Activated naive CD4-positive, alpha-beta T cell treated with anti-CD3 and anti-CD28 coated beads, Interleukin-2, amount 50 U/mL, for 72 hours (primary cell): ENCODE data around the gene MARCHF6. TPM values are rescaled to one million over a fixed set of nuclear protein-coding genes. Genes with fewer than 3 reads are reported as not detected.
"Not testable (repeated sequence)": the region's sequence is repeated elsewhere in the genome, so short reads cannot be mapped to it uniquely, and the experiment has no call there.

Experiments
- ATAC-seq, 2 donors: fragments of 150-1000 bp; cut with Tn5 transposase; 2 replicates each; pipeline ENCODE4 v1.10.0; 2021; ENCODE audit warnings: mild to moderate bottlenecking in 2 of 2, moderate library complexity in 2 of 2
- DNase-seq, 2 donors: peaks; one replicate each; pipeline ENCODE4 v3.0.0; 2021 to 2022; ENCODE audit warnings: low spot score in 2 of 2
- H3K27ac Mint-ChIP-seq, 2 donors: one replicate each; pipeline ENCODE4 v1.8.0; 2022; ENCODE audit warnings: mild to moderate bottlenecking in 2 of 2, mixed read lengths in 2 of 2
- H3K36me3 Mint-ChIP-seq, 2 donors: one replicate each; pipeline ENCODE4 v1.8.0; 2022; ENCODE audit warnings: mixed read lengths in 2 of 2
- H3K9me3 Mint-ChIP-seq, 2 donors: one replicate each; pipeline ENCODE4 v1.8.0; 2022; ENCODE audit warnings: mixed read lengths in 2 of 2
- total RNA-seq, 2 donors: library from RNA; stranded (reverse); gene quantifications; one replicate each; pipeline ENCODE4 v1.2.3, GENCODE V29; 2022

The MARCHF6 gene
- total RNA-seq, result 100 to 1,000 TPM in 1 of 2 donors, 10 to 100 TPM in 1; 96.3 to 115 TPM

- H3K36me3 Mint-ChIP-seq, result peaks cover 9 to 14% of the 10 kb centered on the region in 2 donors
- H3K27ac Mint-ChIP-seq, result peak within 1 kb of the TSS; percentile 96 to 100
- no peaks in the 10 kb centered on the region for H3K9me3 Mint-ChIP-seq
- DNase-seq (peak; percentile 94 to 95), ATAC-seq (peak; percentile 86 to 93)
These were observed at the start of gene MARCHF6 for GRCh38 chr5:10353241-10354047. Gene MARCHF6, plus strand, starts transcription at chr5:10353695. Its CDS starts 204 bp downstream, at chr5:10353899.

GRCh38 chr5:10303699-10304170 is 49.8 kb upstream of the MARCHF6 start:
- H3K9me3 Mint-ChIP-seq, result no peaks in the 10 kb centered on the region
- ATAC-seq (no peak), DNase-seq (no peak)
- no peak overlapping the region for H3K27ac Mint-ChIP-seq
- H3K36me3 Mint-ChIP-seq, result peaks cover 5 to 6% of the 10 kb centered on the region in 2 donors

DNA sequence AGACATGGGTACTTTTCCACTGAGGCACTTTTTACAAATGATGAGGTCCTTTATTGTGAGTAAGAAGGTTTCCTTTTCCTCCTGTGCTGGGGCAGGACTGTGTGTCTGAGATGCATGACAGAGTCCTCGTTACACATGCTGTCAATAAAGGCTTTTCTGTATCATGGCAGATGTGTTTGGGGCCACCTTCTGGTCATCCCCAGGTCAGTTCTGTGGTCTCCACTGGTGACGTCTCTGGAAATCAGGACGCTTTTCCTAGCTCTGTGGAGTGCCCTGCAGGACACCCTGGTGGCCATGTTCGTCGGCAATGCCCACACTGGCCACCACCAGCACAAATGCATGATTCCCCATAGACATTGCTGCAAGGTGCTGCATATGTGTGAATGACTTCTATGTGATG is 48.6 kb upstream of the MARCHF6 start:
- DNase-seq (no peak), ATAC-seq (no peak)
- Mint-ChIP-seq H3K27ac (no peak overlapping the region), H3K36me3 (peaks cover 5 to 6% of the 10 kb centered on the region in 2 donors), H3K9me3 (no peaks in the 10 kb centered on the region)

DNA sequence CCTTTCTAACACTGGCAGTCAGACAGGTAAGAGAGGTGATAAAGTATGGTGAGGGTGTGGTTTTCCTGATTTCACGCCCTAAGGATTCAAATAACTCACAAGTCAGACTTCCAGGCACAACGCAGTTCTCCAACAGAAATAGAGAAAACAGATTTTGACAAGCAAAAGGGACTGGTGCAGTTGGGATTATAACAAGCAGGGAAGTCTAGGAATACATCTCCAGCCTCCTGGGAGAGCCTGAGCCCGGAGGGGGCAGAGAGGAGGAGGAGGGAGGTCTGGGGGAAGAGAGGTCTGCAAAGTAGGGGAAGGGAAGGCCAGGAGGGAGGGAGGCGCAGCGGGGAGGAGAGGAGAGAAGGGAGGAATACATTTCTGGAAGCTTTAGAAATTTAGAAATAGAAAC is 47.4 kb upstream of the MARCHF6 start:
- no peak for ATAC-seq
- Mint-ChIP-seq H3K27ac (no peak overlapping the region), H3K9me3 (no peaks in the 10 kb centered on the region), H3K36me3 (peaks cover 5 to 6% of the 10 kb centered on the region in 2 donors)
- DNase-seq, result no peak

DNA sequence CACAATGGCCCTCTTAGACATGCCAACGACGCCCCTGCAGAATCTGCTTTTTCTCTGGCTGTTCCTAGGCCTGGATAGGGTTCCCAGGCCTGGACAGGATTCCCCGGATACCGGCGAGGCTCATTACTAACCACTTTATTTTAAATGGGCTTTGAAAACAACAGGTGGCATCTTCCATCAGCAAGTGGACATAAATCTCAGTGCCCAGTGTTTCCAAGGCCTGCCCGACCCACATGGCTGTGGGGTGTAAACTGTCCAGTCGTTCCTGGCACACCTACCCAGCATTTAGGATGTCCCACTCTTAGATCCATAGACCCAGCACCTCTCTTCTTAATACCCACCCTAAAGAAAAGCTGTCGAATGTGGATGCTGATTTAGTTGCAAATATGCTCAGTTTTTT is 46.7 kb upstream of the MARCHF6 start:
- ATAC-seq, result no peak

GRCh38 chr5:10307206-10308148 is 46.0 kb upstream of the MARCHF6 start, which contains the start of gene CMBL:
Gene CMBL, minus strand, starts transcription at chr5:10307902. Its CDS starts 17,140 bp downstream, at chr5:10290762.
- H3K27ac Mint-ChIP-seq, result peak within 1 kb of the TSS in 1 of 2 donors; percentile 78

More for the DNA sequence above, 46.7 kb upstream of the MARCHF6 start:
- no peak overlapping the region for H3K27ac Mint-ChIP-seq
- no peak for DNase-seq
- no peaks in the 10 kb centered on the region for H3K9me3 Mint-ChIP-seq
- peaks cover 5 to 6% of the 10 kb centered on the region in 2 donors for H3K36me3 Mint-ChIP-seq

DNA sequence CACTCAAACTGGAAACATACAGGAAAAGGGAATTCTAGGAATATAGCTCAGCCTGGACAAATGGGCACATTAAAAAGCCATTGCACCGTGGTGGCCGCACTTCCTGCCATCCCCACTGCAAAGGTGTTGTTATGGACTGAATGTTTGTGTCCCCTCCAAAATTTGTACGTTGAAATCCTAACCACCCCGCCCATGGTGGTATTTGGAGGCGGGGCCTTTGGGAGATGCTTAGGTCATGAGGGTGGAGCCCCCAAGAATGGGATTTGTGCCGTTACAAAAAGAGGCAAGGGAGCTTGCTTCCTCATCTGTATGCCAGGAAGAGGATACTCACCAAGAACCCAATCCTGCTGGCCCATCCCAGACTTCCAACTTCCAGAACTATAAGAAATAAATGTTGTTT is 44.7 kb upstream of the MARCHF6 start:
- H3K36me3 Mint-ChIP-seq, result peaks cover 5 to 6% of the 10 kb centered on the region in 2 donors
- H3K27ac Mint-ChIP-seq, result no peak overlapping the region
- no peaks in the 10 kb centered on the region for H3K9me3 Mint-ChIP-seq
- ATAC-seq, result no peak
- DNase-seq, result no peak

More at GRCh38 chr5:10307206-10308148, 46.0 kb upstream of the MARCHF6 start, which contains the start of gene CMBL:
- ATAC-seq (peak; percentile 75 to 78), DNase-seq (peak in 1 of 2 donors; percentile 14)
- no peaks in the 10 kb centered on the region for H3K9me3 Mint-ChIP-seq
- H3K36me3 Mint-ChIP-seq, result peaks cover 5 to 6% of the 10 kb centered on the region in 2 donors

DNA sequence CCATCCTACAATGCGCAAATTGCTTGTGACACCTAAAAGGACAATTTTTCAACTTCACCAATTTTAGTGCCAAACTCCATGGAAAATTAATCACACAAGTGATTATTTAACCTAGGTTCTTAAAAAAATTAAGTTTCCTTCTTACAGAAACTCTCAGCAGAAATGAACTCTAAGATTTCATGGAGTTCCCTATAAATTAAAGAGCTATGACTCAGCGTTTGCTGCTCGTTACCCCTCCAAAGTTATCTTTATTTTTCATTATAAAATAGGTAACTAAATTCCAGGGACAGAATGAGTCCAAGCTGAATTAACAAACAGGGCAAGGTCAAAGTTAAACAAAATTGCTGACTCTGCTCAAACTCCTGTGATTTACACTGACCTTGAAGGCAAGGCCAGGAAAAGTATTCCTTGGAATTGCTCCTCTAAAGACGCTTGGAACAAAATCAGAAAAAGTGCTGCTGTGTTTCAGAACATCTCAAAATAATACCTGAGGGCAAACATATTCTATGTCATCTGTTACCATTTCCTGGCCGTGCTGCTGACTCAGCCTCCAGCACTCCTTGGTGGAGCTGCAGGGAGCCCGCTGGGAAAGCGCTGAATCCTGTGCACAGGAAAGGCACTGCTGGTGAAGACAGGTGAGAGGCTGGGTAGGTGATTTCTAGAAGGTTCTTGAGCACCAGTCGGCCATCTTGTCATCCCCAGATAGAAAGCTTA is 43.3 kb upstream of the MARCHF6 start:
- Mint-ChIP-seq H3K9me3 (no peaks in the 10 kb centered on the region), H3K27ac (no peak overlapping the region)

DNA sequence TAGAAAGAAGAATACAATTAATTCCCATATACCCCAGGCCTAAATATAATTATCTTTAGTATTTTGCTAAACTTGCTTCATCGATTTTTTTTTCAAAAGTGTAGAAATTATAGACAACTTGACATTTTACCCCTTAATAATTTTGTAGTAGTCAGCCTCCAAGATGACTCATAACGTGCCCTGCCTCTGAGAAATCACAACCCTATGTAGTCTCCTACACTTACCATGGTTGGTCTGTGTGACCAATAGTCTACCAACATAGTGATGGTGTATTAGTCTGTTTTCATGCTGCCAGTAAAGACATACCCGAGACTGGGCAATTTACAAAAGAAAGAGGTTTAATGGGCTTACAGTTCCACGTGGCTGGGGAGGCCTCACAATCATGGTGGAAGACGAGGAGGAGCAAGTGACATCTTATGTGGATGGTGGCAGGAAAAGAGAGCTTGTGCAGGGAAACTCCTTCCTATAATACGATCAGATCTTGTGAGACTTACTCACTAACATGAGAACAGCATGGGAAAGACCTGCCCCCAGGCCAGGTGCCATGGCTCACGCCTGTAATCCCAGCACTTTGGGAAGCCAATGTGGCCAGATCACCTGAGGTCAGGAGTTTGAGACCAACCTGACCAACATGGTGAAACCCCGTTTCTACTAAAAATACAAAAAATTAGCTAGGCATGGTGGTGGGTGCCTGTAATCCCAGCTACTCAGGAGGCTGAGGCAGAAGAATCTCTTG is 42.5 kb upstream of the MARCHF6 start:
- H3K36me3 Mint-ChIP-seq, DNase-seq, H3K27ac Mint-ChIP-seq, H3K9me3 Mint-ChIP-seq: not testable (repeated sequence)
- peak; percentile 54 to 77 for ATAC-seq

More for the DNA sequence above, 43.3 kb upstream of the MARCHF6 start:
- DNase-seq (no peak), ATAC-seq (peak in 1 of 2 donors; percentile 43)
- H3K36me3 Mint-ChIP-seq, result peaks cover 5 to 6% of the 10 kb centered on the region in 2 donors

- DNase-seq (no peak), ATAC-seq (no peak)
- Mint-ChIP-seq H3K36me3 (peaks cover 5 to 6% of the 10 kb centered on the region in 2 donors), H3K9me3 (no peaks in the 10 kb centered on the region), H3K27ac (no peak overlapping the region)
These were observed 41.7 kb upstream of the MARCHF6 start for GRCh38 chr5:10311595-10312425.

- no peaks in the 10 kb centered on the region for H3K36me3 Mint-ChIP-seq
These were observed 38.3 kb upstream of the MARCHF6 start for GRCh38 chr5:10315201-10315600.

DNA sequence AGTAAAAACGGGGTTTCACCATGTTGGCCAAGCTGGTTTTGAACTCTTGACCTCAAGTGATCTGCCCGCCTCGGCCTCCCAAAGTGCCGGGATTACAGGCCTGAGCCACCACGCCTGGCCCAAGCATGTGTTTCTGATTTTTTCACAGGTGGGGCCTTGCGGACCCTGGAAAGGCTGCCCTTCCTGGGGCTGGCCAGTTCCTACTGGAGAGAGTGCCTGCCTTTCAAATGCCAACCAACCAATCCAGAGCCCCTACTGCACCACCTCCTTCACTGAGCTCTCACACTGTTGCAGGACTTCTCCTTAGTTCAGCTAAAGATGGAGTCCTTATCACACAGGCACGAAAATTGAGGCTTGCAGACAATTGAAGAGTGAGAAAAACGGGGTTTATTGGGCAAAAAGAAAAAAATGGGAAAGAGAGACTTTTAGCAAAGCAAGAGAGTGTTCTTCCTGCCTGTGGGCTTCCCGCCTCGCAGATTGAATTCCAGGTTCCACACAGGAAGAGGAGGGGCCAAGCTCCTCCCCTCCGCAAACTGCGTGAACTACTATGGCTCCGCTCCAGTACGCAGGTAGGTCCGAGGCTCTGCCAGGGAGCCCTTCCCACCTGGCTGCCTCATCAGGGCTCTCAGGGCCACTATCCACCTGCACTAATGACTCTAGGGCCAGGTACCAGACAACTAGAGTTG is 37.5 kb upstream of the MARCHF6 start:
- no peaks in the 10 kb centered on the region for H3K9me3 Mint-ChIP-seq
- no peaks in the 10 kb centered on the region for H3K36me3 Mint-ChIP-seq
- DNase-seq (no peak), ATAC-seq (no peak)
- H3K27ac Mint-ChIP-seq, result no peak overlapping the region

More at GRCh38 chr5:10315201-10315600, 38.3 kb upstream of the MARCHF6 start:
- Mint-ChIP-seq H3K9me3 (no peaks in the 10 kb centered on the region), H3K27ac (no peak overlapping the region)
- DNase-seq, result no peak
- ATAC-seq, result no peak

GRCh38 chr5:10317825-10318682 is 35.4 kb upstream of the MARCHF6 start:
- peak in 1 of 2 donors; percentile 66 for ATAC-seq

More at GRCh38 chr5:10317825-10318682, 35.4 kb upstream of the MARCHF6 start:
- Mint-ChIP-seq H3K36me3 (no peaks in the 10 kb centered on the region), H3K27ac (no peak overlapping the region), H3K9me3 (no peaks in the 10 kb centered on the region)
- no peak for DNase-seq
